Smooth muscle cell (in vitro differentiated cells): ENCODE measurements around the gene ALDH6A1. TPM values are rescaled to one million over a fixed set of nuclear protein-coding genes. Genes with fewer than 3 reads are reported as not detected.

Experiments used
- DNase-seq: peaks from one replicate; lab custom pipeline; 2025; ENCODE audit not compliant: unreplicated experiment; lab: John Stamatoyannopoulos, UW
- H2AFZ ChIP-seq: fragments of 200-600 bp; sonication (generic); 2 replicates; pipeline ENCODE4 v1.6.0; 2016; ENCODE audit warnings: antibody characterized with exemption, low read depth, mild to moderate bottlenecking
- H3F3A ChIP-seq: fragments of 200-600 bp; sonication (generic); 2 replicates; pipeline ENCODE4 v1.6.0; 2017; ENCODE audit warnings: antibody characterized with exemption, low read depth
- H3K27ac ChIP-seq: fragments of 200-600 bp; sonication (generic); 2 replicates; pipeline ENCODE4 v1.5.1; 2016; ENCODE audit warnings: low read depth, mild to moderate bottlenecking
- H3K27me3 ChIP-seq: fragments of 200-600 bp; sonication (generic); 2 replicates; pipeline ENCODE4 v1.6.1; 2016; ENCODE audit warnings: low read depth, mild to moderate bottlenecking
- H3K36me3 ChIP-seq: fragments of 200-600 bp; sonication (generic); 2 replicates; pipeline ENCODE4 v1.5.1; 2016; ENCODE audit warnings: low read depth
- H3K4me1 ChIP-seq: fragments of 200-600 bp; sonication (generic); 2 replicates; pipeline ENCODE4 v1.5.1; 2016; ENCODE audit warnings: low read depth
- H3K4me2 ChIP-seq: fragments of 200-600 bp; sonication (generic); 2 replicates; pipeline ENCODE4 v1.6.0; 2016; ENCODE audit warnings: mild to moderate bottlenecking
- H3K4me3 ChIP-seq: fragments of 200-600 bp; sonication (generic); 2 replicates; pipeline ENCODE4 v1.5.1; 2016; ENCODE audit warnings: mild to moderate bottlenecking
- H3K79me2 ChIP-seq: fragments of 200-600 bp; sonication (generic); 2 replicates; pipeline ENCODE4 v1.6.0; 2016; ENCODE audit warnings: low read depth, mild to moderate bottlenecking
- H3K9ac ChIP-seq: fragments of 200-600 bp; sonication (generic); 2 replicates; pipeline ENCODE4 v1.6.0; 2016; ENCODE audit warnings: low read depth
- H3K9me3 ChIP-seq: fragments of 200-600 bp; sonication (generic); replicated peaks from 2 replicates; pipeline ENCODE4 v1.5.1; 2016; ENCODE audit warnings: low read depth
- H4K20me1 ChIP-seq: fragments of 200-600 bp; sonication (generic); 2 replicates; pipeline ENCODE4 v1.6.0; 2016; ENCODE audit warnings: low read depth
- CTCF ChIP-seq: fragments of 200-600 bp; sonication (generic); IDR thresholded peaks from 2 replicates; pipeline ENCODE4 v1.5.1; 2017; ENCODE audit warnings: borderline replicate concordance, mild to moderate bottlenecking, antibody characterized with exemption; ENCODE audit not compliant: insufficient read depth, poor library complexity, severe bottlenecking
- WGBS: methylation state at CpG from one replicate; pipeline ENCODE4 v1.1.7; 2016; ENCODE audit warnings: low lambda C conversion rate; 5-methylcytosine and 5-hydroxymethylcytosine counted together
- polyA plus RNA-seq: library from polyadenylated mRNA; unstranded; fragments of >200 nt; fragmentation: Nextera tagmentation; extraction: Ambion mirVana; gene quantifications from 2 replicates; pipeline ENCODE4 v1.2.1, GENCODE V29; 2016
- total RNA-seq: library from RNA; depleted of rRNA; stranded (reverse); fragments of >200 nt; gene quantifications from 2 replicates; pipeline ENCODE4 v1.2.3, GENCODE V29; 2014

Gene ALDH6A1
- total and polyA plus RNA-seq, 2 experiments from 2014 or later: 16.1 to 18.9 TPM

- Histone ChIP-seq H3F3A (peaks cover 3% of the 10 kb centered on the region), H3K27ac (peak within 1 kb of the TSS; percentile 92), H3K4me3 (peak within 1 kb of the TSS; percentile 83), H2AFZ (peak within 1 kb of the TSS; percentile 95), H3K4me1 (no peaks in the 10 kb centered on the region), H3K79me2 (no peaks in the 10 kb centered on the region), H3K36me3 (no peaks in the 10 kb centered on the region), H3K27me3 (no peaks in the 10 kb centered on the region), H3K4me2 (peak within 1 kb of the TSS; percentile 91), H4K20me1 (no peaks in the 10 kb centered on the region), H3K9me3 (no peaks in the 10 kb centered on the region), H3K9ac (peak within 1 kb of the TSS; percentile 95)
- DNase-seq: peak; percentile 54
- no peak for TF ChIP-seq CTCF
- under 1% methylated on average over 74 of the region's 93 CpGs for WGBS
Observed at GRCh38 chr14:74018586-74019407, 65.5 kb downstream of the ALDH6A1 start, which contains the start of the genes BBOF1 and ENTPD5. Gene BBOF1, plus strand, starts transcription at chr14:74019349. Its CDS starts 130 bp downstream, at chr14:74019479. Gene ENTPD5, minus strand, starts transcription at chr14:74019288. Its CDS starts 31,186 bp downstream, at chr14:73988102.

- H3K4me1 ChIP-seq: no peaks in the 10 kb centered on the region
- no peak for TF ChIP-seq CTCF
- peak overlapping the region; percentile 85 for H2AFZ ChIP-seq
- peak overlapping the region; percentile 92 for H3K27ac ChIP-seq
- no peaks in the 10 kb centered on the region for H3K79me2 ChIP-seq
- no peak for DNase-seq
- peak overlapping the region; percentile 91 for H3K4me2 ChIP-seq
- H3K4me3 ChIP-seq: peak overlapping the region; percentile 83
- no peaks in the 10 kb centered on the region for H4K20me1 ChIP-seq
- H3K36me3 ChIP-seq: no peaks in the 10 kb centered on the region
- 19% methylated on average over 8 of the region's 8 CpGs for WGBS
- H3K27me3 ChIP-seq: no peaks in the 10 kb centered on the region
- no peaks in the 10 kb centered on the region for H3K9me3 ChIP-seq
- peaks cover 3% of the 10 kb centered on the region for H3F3A ChIP-seq
- H3K9ac ChIP-seq: peak overlapping the region; percentile 87
Observed at GRCh38 chr14:74018174-74018585, 66.1 kb downstream of the ALDH6A1 start.

GRCh38 chr14:74015963-74016362 lies 68.3 kb downstream of the ALDH6A1 start:
- Histone ChIP-seq H3K4me1 (no peaks in the 10 kb centered on the region), H3K36me3 (no peaks in the 10 kb centered on the region), H3K4me3 (no peak overlapping the region), H3K4me2 (no peak overlapping the region), H2AFZ (no peak overlapping the region), H3F3A (peaks cover 3% of the 10 kb centered on the region), H3K27ac (no peak overlapping the region), H3K9me3 (no peaks in the 10 kb centered on the region), H3K79me2 (no peaks in the 10 kb centered on the region), H4K20me1 (no peaks in the 10 kb centered on the region), H3K27me3 (no peaks in the 10 kb centered on the region), H3K9ac (no peak overlapping the region)
- no peak for TF ChIP-seq CTCF
- DNase-seq: no peak

DNA sequence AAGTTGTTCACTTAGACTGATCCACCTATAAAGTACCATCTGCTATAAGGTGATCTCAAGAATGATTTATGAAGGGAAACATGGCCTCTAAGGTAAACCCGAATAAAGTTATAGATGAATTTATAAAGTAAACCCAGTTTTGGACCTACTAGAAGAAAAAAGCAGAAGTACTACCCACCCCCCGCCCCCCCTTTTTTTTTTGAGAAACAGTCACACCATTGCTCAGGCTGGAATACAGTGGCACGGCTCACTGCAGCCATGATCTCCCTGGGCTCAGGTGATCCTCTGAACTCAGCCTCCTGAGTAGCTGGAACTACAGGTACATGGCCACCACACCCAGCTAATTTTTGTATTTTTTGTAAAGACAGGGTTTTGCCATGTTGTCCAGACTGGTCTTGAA lies 69.1 kb downstream of the ALDH6A1 start:
- H3K79me2 ChIP-seq: no peaks in the 10 kb centered on the region
- no peaks in the 10 kb centered on the region for H4K20me1 ChIP-seq
- WGBS: 76% methylated on average over 3 of the region's 3 CpGs

More for the DNA sequence above, 69.1 kb downstream of the ALDH6A1 start:
- Histone ChIP-seq H3K4me1 (no peaks in the 10 kb centered on the region), H2AFZ (no peak overlapping the region), H3K4me2 (no peak overlapping the region), H3K36me3 (no peaks in the 10 kb centered on the region), H3K4me3 (no peak overlapping the region), H3K9me3 (no peaks in the 10 kb centered on the region), H3K27ac (no peak overlapping the region), H3F3A (peaks cover 3% of the 10 kb centered on the region), H3K27me3 (no peaks in the 10 kb centered on the region), H3K9ac (no peak overlapping the region)
- DNase-seq: no peak
- no peak for TF ChIP-seq CTCF
